SH-SY5Y (cell line): ENCODE measurements around the gene TARBP2.

Experiments used
- GATA2 ChIP-seq: IDR thresholded peaks from 2 replicates; pipeline ENCODE4 v1.6.1; 2011; ENCODE audit warnings: mild to moderate bottlenecking, low read depth, low read length
- GATA3 ChIP-seq: IDR thresholded peaks from 2 replicates; pipeline ENCODE4 v1.6.1; 2011; ENCODE audit warnings: low read depth, mild to moderate bottlenecking, low read length, moderate library complexity

- TF ChIP-seq GATA2 (no peak; the same call in 1 of the 2 replicates), GATA3 (no peak)
Measured at GRCh38 chr12:53500142-53500775, 824 bp upstream of the TARBP2 start.
